GM12872 (cell line): ENCODE data around the gene IRF3.

Source experiments
- TF ChIP-seq, protein P1 (sequence below): IDR thresholded peaks from 3 replicates; pipeline ENCODE4 v1.5.1; 2011; ENCODE audit warnings: low read depth, mild to moderate bottlenecking, low read length, moderate library complexity; ENCODE audit not compliant: insufficient read depth

Gene IRF3

DNA sequence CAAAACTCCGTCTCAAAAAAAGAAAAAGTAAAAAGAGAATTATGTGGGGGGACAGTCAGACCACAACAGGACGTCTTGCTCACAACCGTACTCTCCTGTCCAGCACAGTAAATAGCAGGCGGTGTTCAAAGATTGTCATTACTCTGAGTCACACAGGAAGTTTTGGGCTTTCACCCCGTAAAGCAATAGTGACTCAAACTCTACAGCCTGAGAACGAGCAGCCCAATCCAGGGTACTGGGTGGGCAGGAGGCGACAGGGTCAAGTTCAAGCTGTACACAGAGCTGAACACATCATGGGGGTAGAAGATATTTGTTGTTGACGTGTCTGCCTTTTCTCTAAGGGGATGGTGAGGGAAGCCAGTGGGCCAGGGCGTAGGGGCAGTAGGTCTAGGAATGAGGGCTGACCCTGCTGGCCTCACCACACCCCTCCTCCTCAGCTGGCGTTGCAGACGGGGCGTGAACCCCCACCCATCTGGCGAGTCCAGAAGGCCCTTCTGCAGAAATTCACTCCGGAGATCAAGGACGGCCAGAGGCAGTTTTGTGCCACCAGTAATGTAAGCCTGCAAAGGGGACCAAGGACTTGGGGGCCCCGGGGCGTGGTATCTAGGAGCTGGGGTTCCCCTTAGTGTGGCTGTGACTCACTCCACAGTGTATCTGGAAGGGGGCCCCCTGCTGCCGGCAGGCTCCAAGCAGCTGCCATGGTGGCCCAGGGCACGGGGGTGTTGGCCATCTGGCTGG lies 51.4 kb downstream of the IRF3 start:
- TF ChIP-seq, protein P1, sequence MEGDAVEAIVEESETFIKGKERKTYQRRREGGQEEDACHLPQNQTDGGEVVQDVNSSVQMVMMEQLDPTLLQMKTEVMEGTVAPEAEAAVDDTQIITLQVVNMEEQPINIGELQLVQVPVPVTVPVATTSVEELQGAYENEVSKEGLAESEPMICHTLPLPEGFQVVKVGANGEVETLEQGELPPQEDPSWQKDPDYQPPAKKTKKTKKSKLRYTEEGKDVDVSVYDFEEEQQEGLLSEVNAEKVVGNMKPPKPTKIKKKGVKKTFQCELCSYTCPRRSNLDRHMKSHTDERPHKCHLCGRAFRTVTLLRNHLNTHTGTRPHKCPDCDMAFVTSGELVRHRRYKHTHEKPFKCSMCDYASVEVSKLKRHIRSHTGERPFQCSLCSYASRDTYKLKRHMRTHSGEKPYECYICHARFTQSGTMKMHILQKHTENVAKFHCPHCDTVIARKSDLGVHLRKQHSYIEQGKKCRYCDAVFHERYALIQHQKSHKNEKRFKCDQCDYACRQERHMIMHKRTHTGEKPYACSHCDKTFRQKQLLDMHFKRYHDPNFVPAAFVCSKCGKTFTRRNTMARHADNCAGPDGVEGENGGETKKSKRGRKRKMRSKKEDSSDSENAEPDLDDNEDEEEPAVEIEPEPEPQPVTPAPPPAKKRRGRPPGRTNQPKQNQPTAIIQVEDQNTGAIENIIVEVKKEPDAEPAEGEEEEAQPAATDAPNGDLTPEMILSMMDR, result no peak

- TF ChIP-seq, protein P1, result no peak
Observed at GRCh38 chr19:49613374-49613773, 52.3 kb downstream of the IRF3 start.
